Measurements from ENCODE around the gene SDC3.

DNA sequence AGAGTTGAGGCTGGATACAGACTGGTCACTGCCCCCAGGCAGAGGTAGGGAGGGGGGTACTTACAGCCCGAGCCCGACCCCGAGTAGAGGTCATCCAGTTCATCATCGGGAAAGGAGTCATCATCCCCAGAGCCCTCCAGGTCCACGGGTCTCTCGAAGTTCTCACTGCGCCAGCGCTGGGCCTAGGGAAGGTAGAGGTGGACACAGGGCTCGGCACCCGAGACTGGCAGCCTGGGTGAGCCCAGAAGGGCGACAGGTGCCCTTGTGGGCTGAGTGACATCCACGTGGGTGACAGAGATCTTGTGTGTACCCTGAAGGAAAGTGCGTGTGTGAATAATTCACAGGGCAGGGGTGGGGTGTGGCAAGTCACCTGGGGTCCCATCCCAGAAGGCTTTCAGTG lies 30.0 kb downstream of the SDC3 start:
- TF ChIP-seq POLR2AphosphoS5 (IDR thresholded peaks at IDR 0.05; ENCODE audit: low read depth, low read length) = no peak
- TF ChIP-seq TAF1 (IDR thresholded peaks at IDR 0.05; ENCODE audit: borderline replicate concordance, insufficient read depth, low read length) = no peak
- TF ChIP-seq, protein P1, sequence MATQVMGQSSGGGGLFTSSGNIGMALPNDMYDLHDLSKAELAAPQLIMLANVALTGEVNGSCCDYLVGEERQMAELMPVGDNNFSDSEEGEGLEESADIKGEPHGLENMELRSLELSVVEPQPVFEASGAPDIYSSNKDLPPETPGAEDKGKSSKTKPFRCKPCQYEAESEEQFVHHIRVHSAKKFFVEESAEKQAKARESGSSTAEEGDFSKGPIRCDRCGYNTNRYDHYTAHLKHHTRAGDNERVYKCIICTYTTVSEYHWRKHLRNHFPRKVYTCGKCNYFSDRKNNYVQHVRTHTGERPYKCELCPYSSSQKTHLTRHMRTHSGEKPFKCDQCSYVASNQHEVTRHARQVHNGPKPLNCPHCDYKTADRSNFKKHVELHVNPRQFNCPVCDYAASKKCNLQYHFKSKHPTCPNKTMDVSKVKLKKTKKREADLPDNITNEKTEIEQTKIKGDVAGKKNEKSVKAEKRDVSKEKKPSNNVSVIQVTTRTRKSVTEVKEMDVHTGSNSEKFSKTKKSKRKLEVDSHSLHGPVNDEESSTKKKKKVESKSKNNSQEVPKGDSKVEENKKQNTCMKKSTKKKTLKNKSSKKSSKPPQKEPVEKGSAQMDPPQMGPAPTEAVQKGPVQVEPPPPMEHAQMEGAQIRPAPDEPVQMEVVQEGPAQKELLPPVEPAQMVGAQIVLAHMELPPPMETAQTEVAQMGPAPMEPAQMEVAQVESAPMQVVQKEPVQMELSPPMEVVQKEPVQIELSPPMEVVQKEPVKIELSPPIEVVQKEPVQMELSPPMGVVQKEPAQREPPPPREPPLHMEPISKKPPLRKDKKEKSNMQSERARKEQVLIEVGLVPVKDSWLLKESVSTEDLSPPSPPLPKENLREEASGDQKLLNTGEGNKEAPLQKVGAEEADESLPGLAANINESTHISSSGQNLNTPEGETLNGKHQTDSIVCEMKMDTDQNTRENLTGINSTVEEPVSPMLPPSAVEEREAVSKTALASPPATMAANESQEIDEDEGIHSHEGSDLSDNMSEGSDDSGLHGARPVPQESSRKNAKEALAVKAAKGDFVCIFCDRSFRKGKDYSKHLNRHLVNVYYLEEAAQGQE (IDR thresholded peaks at IDR 0.05; ENCODE audit: insufficient read depth in 1 of 2, low read depth in 2 of 2, low read length in 2 of 2) = no peak
- TF ChIP-seq SIN3A (IDR thresholded peaks at IDR 0.05; ENCODE audit: borderline replicate concordance, insufficient read depth, low read length) = no peak

All from PFSK-1 (cell line).